HCT116 (cell line): ENCODE results near the gene SLC22A4. TPM values are rescaled to one million over a fixed set of nuclear protein-coding genes. Genes with fewer than 3 reads are reported as not detected.

ENCODE experiments used
- ATAC-seq: fragments of 200-7000 bp; cut with Tn5 transposase; 2 replicates; pipeline ENCODE4 v1.9.1; 2020; ENCODE audit warnings: mild to moderate bottlenecking, moderate library complexity
- BruUV-seq: library from RNA; stranded (reverse); fragments of 400-500 nt; replicated peaks from 2 replicates; lab custom pipeline; 2021; lab: Mats Ljungman, UMichigan
- CTCF ChIA-PET: fragments of 300-600 bp; sonication (Branson Sonifier 250); formaldehyde crosslinking; loops from one replicate; lab custom pipeline; 2021; ENCODE audit warnings: antibody characterized with exemption; lab: Charles Lee
- POLR2A ChIA-PET: fragments of 300-600, 350-600 bp; sonication (Branson Sonifier 250); formaldehyde crosslinking; loops from one replicate; lab custom pipeline; 2021; ENCODE audit warnings: antibody characterized with exemption; lab: Charles Lee
- RAD21 ChIA-PET, 2 experiments: fragments of 300-600 bp; sonication (Branson Sonifier 250); formaldehyde crosslinking; loops; one replicate each; lab custom pipeline; 2023; ENCODE audit warnings: low total read pairs in 2 of 2; ENCODE audit not compliant: uncharacterized antibody in 2 of 2, unreplicated experiment in 2 of 2, low non-redundant PET in 1 of 2; lab: Charles Lee
- DNase-seq: peaks from one replicate; pipeline ENCODE4 v3.0.0-alpha.2; 2010; ENCODE audit warnings: low read depth, low spot score
- H2AFZ ChIP-seq: fragments of 200-600 bp; shearing (Covaris generic), sonication (generic); 2 replicates; pipeline ENCODE4 v1.6.1; 2017; ENCODE audit warnings: low read depth, mixed run types, mixed read lengths, antibody characterized with exemption, low read length; ENCODE audit not compliant: poor library complexity, severe bottlenecking
- H3K27ac ChIP-seq: 2 replicates; pipeline ENCODE4 v1.5.1; 2012; ENCODE audit warnings: low read depth, low read length
- H3K27me3 ChIP-seq: fragments of 200-600 bp; sonication (generic); 2 replicates; pipeline ENCODE4 v1.6.1; 2016; ENCODE audit warnings: mixed run types, low read length, mixed read lengths; ENCODE audit not compliant: insufficient read depth
- H3K36me3 ChIP-seq, 2 experiments: fragments of 200-500 bp in 1 of 2; fragments of 200-600 bp in 1 of 2; sonication (Bioruptor generic) in 1 of 2; sonication (generic) in 1 of 2; 2 replicates each; pipeline versions ENCODE4 v1.5.1 to v1.6.1; 2014 to 2016; ENCODE audit warnings: low read length in 2 of 2, inconsistent platforms in 1 of 2, mixed read lengths in 1 of 2, mixed run types in 1 of 2; ENCODE audit not compliant: insufficient read depth in 2 of 2, control insufficient read depth in 1 of 2
- H3K4me1 ChIP-seq, 2 experiments: fragments of 200-600 bp in 1 of 2; sonication (generic) in 1 of 2; 2 replicates each; pipeline versions ENCODE4 v1.5.1 to v1.6.1; 2012 to 2017; ENCODE audit warnings: low read length in 2 of 2, inconsistent platforms in 1 of 2, mild to moderate bottlenecking in 1 of 2, mixed read lengths in 1 of 2, mixed run types in 1 of 2, moderate library complexity in 1 of 2; ENCODE audit not compliant: insufficient read depth in 2 of 2, control insufficient read depth in 1 of 2
- H3K4me2 ChIP-seq: fragments of 200-600 bp; sonication (generic); 2 replicates; pipeline ENCODE4 v1.6.1; 2017; ENCODE audit warnings: mixed run types, low read length, mixed read lengths
- H3K4me3 ChIP-seq, 2 experiments: fragments of 200-600 bp in 1 of 2; sonication (generic) in 1 of 2; replicated peaks in 1 of 2; 2 replicates each; pipeline ENCODE4 v1.5.1; 2011 to 2016; ENCODE audit warnings: low read length in 2 of 2, control low read depth in 1 of 2, low read depth in 1 of 2, mild to moderate bottlenecking in 1 of 2, mixed read lengths in 1 of 2, mixed run types in 1 of 2
- H3K79me2 ChIP-seq: fragments of 200-600 bp; sonication (generic); 2 replicates; pipeline ENCODE4 v1.6.1; 2017; ENCODE audit warnings: mild to moderate bottlenecking, mixed run types, low read length, moderate library complexity, mixed read lengths; ENCODE audit not compliant: insufficient read depth
- H3K9ac ChIP-seq: fragments of 200-600 bp; sonication (generic); 2 replicates; pipeline ENCODE4 v1.6.1; 2016; ENCODE audit warnings: low read length, mixed read lengths
- H3K9me2 ChIP-seq: fragments of 200-600 bp; sonication (generic), shearing (Covaris generic); 2 replicates; pipeline ENCODE4 v1.6.1; 2017; ENCODE audit warnings: mixed run types, mild to moderate bottlenecking, moderate library complexity; ENCODE audit not compliant: insufficient read depth
- H3K9me3 ChIP-seq, 2 experiments: fragments of 200-500 bp in 1 of 2; fragments of 200-600 bp in 1 of 2; sonication (Bioruptor generic) in 1 of 2; sonication (generic) in 1 of 2; 2 replicates each; pipeline ENCODE4 v1.6.1; 2014 to 2017; ENCODE audit warnings: low read length in 2 of 2, mixed read lengths in 2 of 2, inconsistent platforms in 1 of 2, low read depth in 1 of 2, mild to moderate bottlenecking in 1 of 2, mixed run types in 1 of 2, moderate library complexity in 1 of 2; ENCODE audit not compliant: control insufficient read depth in 1 of 2, insufficient read depth in 1 of 2
- H4K20me1 ChIP-seq: fragments of 200-600 bp; sonication (generic), shearing (Covaris generic); 2 replicates; pipeline ENCODE4 v1.6.1; 2017; ENCODE audit warnings: mixed run types, mild to moderate bottlenecking, moderate library complexity; ENCODE audit not compliant: insufficient read depth
- ATF3 ChIP-seq: IDR thresholded peaks from 2 replicates; pipeline ENCODE4 v1.6.1; 2012
- CBX3 ChIP-seq: IDR thresholded peaks from 2 replicates; pipeline ENCODE4 v1.6.1; 2012; ENCODE audit warnings: low read depth
- EGR1 ChIP-seq: IDR thresholded peaks from 2 replicates; pipeline ENCODE4 v1.6.1; 2012; ENCODE audit warnings: low read depth
- EZH2 ChIP-seq: fragments of 200-600 bp; sonication (generic); IDR thresholded peaks from 2 replicates; pipeline ENCODE4 v1.6.1; 2017; ENCODE audit warnings: antibody characterized with exemption, mixed run types
- JUND ChIP-seq: IDR thresholded peaks from 2 replicates; pipeline ENCODE4 v1.6.1; 2012
- POLR2A ChIP-seq: IDR thresholded peaks from 2 replicates; pipeline ENCODE4 v1.7.0; 2011; ENCODE audit warnings: borderline replicate concordance; ENCODE audit not compliant: insufficient read depth, insufficient read length; ENCODE audit errors: extremely low read depth
- SIN3A ChIP-seq: IDR thresholded peaks from 2 replicates; pipeline ENCODE4 v1.6.1; 2012; ENCODE audit warnings: low read depth
- SRF ChIP-seq: IDR thresholded peaks from 2 replicates; pipeline ENCODE4 v1.6.1; 2012; ENCODE audit warnings: low read depth
- ZBTB33 ChIP-seq: IDR thresholded peaks from 2 replicates; pipeline ENCODE4 v1.6.1; 2011; ENCODE audit warnings: mild to moderate bottlenecking, low read length, moderate library complexity; ENCODE audit not compliant: insufficient replicate concordance; ENCODE audit errors: extremely low read depth
- ZFX ChIP-seq: fragments of 450-650 bp; IDR thresholded peaks from 2 replicates; pipeline ENCODE4 v1.6.1; 2017
- ZNF274 ChIP-seq: fragments of 200-500 bp; sonication (Bioruptor generic); IDR thresholded peaks from 2 replicates; pipeline ENCODE4 v1.6.1; 2014; ENCODE audit warnings: mild to moderate bottlenecking, low read depth, low read length, inconsistent platforms
- intact Hi-C: fragments of 100-400 bp; cut with micrococcal nuclease; formaldehyde crosslinking; loops from 2 replicates; pipeline ENCODE4 v1.10.0; 2022
- total RNA-seq: library from RNA; stranded (reverse); gene quantifications from one replicate; pipeline ENCODE4 v1.2.1, GENCODE V29; 2021; ENCODE audit not compliant: unreplicated experiment

Gene SLC22A4
- total RNA-seq, 1 experiment from 2014 or later, result 0.59 TPM

- TF ChIP-seq SRF (no peak), ATF3 (no peak)
- BruUV-seq, result no TSS peak
- DNase-seq, result no peak
- H3K27ac ChIP-seq, result no peak overlapping the region
- ATAC-seq, result no peak
- H2AFZ ChIP-seq, result no peak overlapping the region
- H3K9me2 ChIP-seq, result no peaks in the 10 kb centered on the region
- CTCF ChIA-PET, result interaction anchor here (0.6 kb wide), 1 partner anchor 93 kb away, joined by 3 read pairs; no protein-coding TSS in a partner anchor
- H3K9me3 ChIP-seq, result no peaks in the 10 kb centered on the region
- H3K4me2 ChIP-seq, result no peak overlapping the region
- no peak overlapping the region for H3K9ac ChIP-seq
- RAD21 ChIA-PET, result no interaction called here
- intact Hi-C loops, result loop anchor here (10.0 kb wide), 1 partner anchor 211 kb away; the partner anchor contains the start of gene IL3
- H3K27me3 ChIP-seq, result no peaks in the 10 kb centered on the region
- peaks cover 0 to 15% of the 10 kb centered on the region in 2 experiments; a peak in 2 of 4 replicates for H3K4me1 ChIP-seq
- H3K4me3 ChIP-seq, result no peak overlapping the region
- POLR2A ChIA-PET, result interaction anchor here (1.0 kb wide), 1 partner anchor 17 kb away, joined by 3 read pairs; no protein-coding TSS in a partner anchor
- no peaks in the 10 kb centered on the region for H4K20me1 ChIP-seq
- H3K79me2 ChIP-seq, result no peaks in the 10 kb centered on the region
- no peaks in the 10 kb centered on the region for H3K36me3 ChIP-seq
These were observed 18.6 kb upstream of the SLC22A4 start for GRCh38 chr5:132275367-132276220.

GRCh38 chr5:132277256-132277655, 16.9 kb upstream of the SLC22A4 start:
- no peaks in the 10 kb centered on the region for H3K36me3 ChIP-seq
- ChIA-PET POLR2A (no interaction called here), CTCF (no interaction called here), RAD21 (no interaction called here)
- no peaks in the 10 kb centered on the region for H3K79me2 ChIP-seq
- H3K9me3 ChIP-seq, result no peaks in the 10 kb centered on the region
- no peaks in the 10 kb centered on the region for H3K9me2 ChIP-seq
- H2AFZ ChIP-seq, result no peak overlapping the region
- H3K4me1 ChIP-seq, result peaks cover 0 to 15% of the 10 kb centered on the region in 2 experiments; a peak in 2 of 4 replicates
- H3K4me3 ChIP-seq, result no peak overlapping the region
- no peak overlapping the region for H3K9ac ChIP-seq
- TF ChIP-seq EGR1, result no peak
- TF ChIP-seq ZBTB33, result no peak
- TF ChIP-seq SIN3A, result no peak
- no peak for TF ChIP-seq CBX3
- no peak for TF ChIP-seq ZFX
- TF ChIP-seq ZNF274, result no peak
- no peak for TF ChIP-seq POLR2A
- no peak for TF ChIP-seq EZH2
- TF ChIP-seq JUND, result no peak
- H3K27ac ChIP-seq, result no peak overlapping the region
- no TSS peak for BruUV-seq
- no peak overlapping the region for H3K4me2 ChIP-seq
- DNase-seq, result no peak
- intact Hi-C loops, result loop anchor here (10.0 kb wide), 1 partner anchor 212 kb away; the partner anchor contains the start of gene IL3
- H4K20me1 ChIP-seq, result no peaks in the 10 kb centered on the region
- no peak for ATAC-seq
- no peaks in the 10 kb centered on the region for H3K27me3 ChIP-seq
